GM12878 (cell line): ENCODE data around the gene PRR29. TPM values are rescaled to one million over a fixed set of nuclear protein-coding genes. Genes with fewer than 3 reads are reported as not detected.

Experiments
- ATAC-seq: fragments of 200-7000 bp; cut with Tn5 transposase; 3 replicates; pipeline ENCODE4 v1.9.1; 2020; ENCODE audit warnings: mild to moderate bottlenecking, moderate library complexity
- Bru-seq: library from RNA; stranded (reverse); fragments of 400-500 nt; gene quantifications from one replicate; lab custom pipeline; 2021; lab: Mats Ljungman, UMichigan
- BruChase-seq, 2 experiments: library from RNA; stranded (reverse); fragments of 400-500 nt; gene quantifications; one replicate each; lab custom pipeline; 2021; lab: Mats Ljungman, UMichigan
- BruUV-seq: library from RNA; stranded (reverse); fragments of 400-500 nt; replicated peaks from 2 replicates; lab custom pipeline; 2021; lab: Mats Ljungman, UMichigan
- CTCF ChIA-PET: fragments of 300-600 bp; sonication (Branson Sonifier 250); formaldehyde crosslinking; extraction: SDS; loops from one replicate; lab custom pipeline; 2021; ENCODE audit warnings: inconsistent platforms; lab: Yijun Ruan, JAX
- POLR2A ChIA-PET: fragments of 350-600 bp; formaldehyde crosslinking; extraction: SDS; loops from one replicate; lab custom pipeline; 2021; ENCODE audit warnings: inconsistent platforms; lab: Charles Lee
- RAD21 ChIA-PET: fragments of 300-600 bp; sonication (Branson Sonifier 250); formaldehyde crosslinking; loops from one replicate; lab custom pipeline; 2023; ENCODE audit warnings: antibody characterized with exemption; ENCODE audit not compliant: unreplicated experiment; lab: Charles Lee
- SMC1A ChIA-PET: fragments of 300-600 bp; sonication (Branson Sonifier 250); formaldehyde crosslinking; loops from one replicate; lab custom pipeline; 2023; ENCODE audit not compliant: unreplicated experiment, uncharacterized antibody; lab: Charles Lee
- DNase-seq: peaks from one replicate; pipeline ENCODE4 v3.0.0-alpha.2; 2011; ENCODE audit warnings: low read depth, low spot score
- FAIRE-seq: peaks from 3 replicates; lab custom pipeline; 2011; peaks lifted over from hg19 to GRCh38; lab: Jason Lieb, UNC
- H2AFZ ChIP-seq: 2 replicates; pipeline ENCODE4 v1.6.0; 2011; ENCODE audit warnings: low read depth, low read length, control low read depth; ENCODE audit not compliant: control insufficient read depth
- H3K27ac ChIP-seq: 2 replicates; pipeline ENCODE4 v1.5.1; 2011; ENCODE audit warnings: control low read depth; ENCODE audit not compliant: control insufficient read depth, insufficient read depth
- H3K27me3 ChIP-seq, 2 experiments: replicated peaks in 1 of 2; 2 replicates each; pipeline versions ENCODE4 v1.6.0 to v1.6.1; 2011; ENCODE audit warnings: low read length in 1 of 2; ENCODE audit not compliant: control insufficient read depth in 2 of 2, insufficient read depth in 2 of 2
- H3K36me3 ChIP-seq, 2 experiments: 2 replicates each; pipeline ENCODE4 v1.5.1; 2011; ENCODE audit warnings: low read length in 1 of 2; ENCODE audit not compliant: control insufficient read depth in 2 of 2, insufficient read depth in 2 of 2
- H3K4me1 ChIP-seq: 2 replicates; pipeline ENCODE4 v1.6.1; 2011; ENCODE audit warnings: mild to moderate bottlenecking, low read length, moderate library complexity, mixed read lengths; ENCODE audit not compliant: control insufficient read depth, insufficient read depth
- H3K4me2 ChIP-seq: 2 replicates; pipeline ENCODE4 v1.6.0; 2011; ENCODE audit warnings: control low read depth; ENCODE audit not compliant: control insufficient read depth, insufficient read depth
- H3K4me3 ChIP-seq: fragments of 200-600 bp; sonication (generic); 2 replicates; pipeline ENCODE4 v1.5.1; 2016
- H3K79me2 ChIP-seq: 2 replicates; pipeline ENCODE4 v1.6.0; 2011; ENCODE audit warnings: low read length; ENCODE audit not compliant: control insufficient read depth, insufficient read depth
- H3K9ac ChIP-seq: 2 replicates; pipeline ENCODE4 v1.8.0; 2011; ENCODE audit warnings: low read length, control low read depth, mixed read lengths; ENCODE audit not compliant: control insufficient read depth, insufficient read depth
- H3K9me3 ChIP-seq: replicated peaks from 3 replicates; pipeline ENCODE4 v1.5.1; 2011; ENCODE audit warnings: mild to moderate bottlenecking, low read length; ENCODE audit not compliant: control insufficient read depth, insufficient read depth
- H4K20me1 ChIP-seq: 2 replicates; pipeline ENCODE4 v1.6.0; 2011; ENCODE audit not compliant: control insufficient read depth, insufficient read depth
- BMI1 ChIP-seq: fragments of 450-650 bp; IDR thresholded peaks from 2 replicates; pipeline ENCODE4 v1.6.1; 2016; ENCODE audit warnings: mild to moderate bottlenecking, moderate library complexity, borderline replicate concordance
- CBX5 ChIP-seq: sonication (generic); IDR thresholded peaks from 2 replicates; pipeline ENCODE4 v1.6.1; 2016; ENCODE audit warnings: low read depth, moderate library complexity, mild to moderate bottlenecking, inconsistent platforms
- CHD1 ChIP-seq: IDR thresholded peaks from 2 replicates; pipeline ENCODE4 v1.6.1; 2012; ENCODE audit warnings: low read depth, low read length, improper control_type of control experiment
- DPF2 ChIP-seq: fragments of 450-650 bp; IDR thresholded peaks from 2 replicates; pipeline ENCODE4 v1.6.1; 2017; ENCODE audit warnings: mild to moderate bottlenecking
- ESRRA ChIP-seq: IDR thresholded peaks from 2 replicates; pipeline ENCODE4 v1.6.1; 2012; ENCODE audit warnings: mild to moderate bottlenecking, low read length, improper control_type of control experiment
- IKZF2 ChIP-seq, 2 experiments: fragments of 450-650 bp; IDR thresholded peaks; 2 replicates each; pipeline ENCODE4 v1.6.1; 2017; ENCODE audit warnings: mild to moderate bottlenecking in 2 of 2, moderate library complexity in 2 of 2
- LARP7 ChIP-seq: fragments of 450-650 bp; IDR thresholded peaks from 2 replicates; pipeline ENCODE4 v1.6.1; 2017; ENCODE audit warnings: mild to moderate bottlenecking
- MXI1 ChIP-seq: fragments of 150-350 bp; IDR thresholded peaks from 2 replicates; pipeline ENCODE4 v1.6.1; 2011; ENCODE audit warnings: low read depth, mild to moderate bottlenecking, inconsistent platforms, low read length, improper control_type of control experiment
- NR2F1 ChIP-seq: fragments of 450-650 bp; conservative IDR thresholded peaks from 2 replicates; pipeline ENCODE4 v1.6.1; 2017; ENCODE audit warnings: mild to moderate bottlenecking
- NRF1 ChIP-seq: conservative IDR thresholded peaks from 2 replicates; pipeline ENCODE4 v1.6.1; 2011; ENCODE audit warnings: mild to moderate bottlenecking, low read depth, low read length, improper control_type of control experiment
- POU2F2 ChIP-seq: IDR thresholded peaks from 3 replicates; pipeline ENCODE4 v1.6.1; 2011; ENCODE audit warnings: low read depth, mild to moderate bottlenecking, low read length, borderline replicate concordance
- SIN3A ChIP-seq: IDR thresholded peaks from 2 replicates; pipeline ENCODE4 v1.6.1; 2012; ENCODE audit warnings: low read depth, low read length, improper control_type of control experiment
- YY1 ChIP-seq: IDR thresholded peaks from 2 replicates; pipeline ENCODE4 v1.6.1; 2011; ENCODE audit warnings: low read depth, mild to moderate bottlenecking, low read length
- WGBS: methylation state at CpG from one replicate; pipeline ENCODE4 v1.1.6; 2016; ENCODE audit warnings: low lambda C conversion rate; ENCODE audit not compliant: insufficient replicate concordance, insufficient coverage; ENCODE audit errors: missing lambda C conversion rate; 5-methylcytosine and 5-hydroxymethylcytosine counted together
- in situ Hi-C: fragments of 300-500 bp; cut with MboI; formaldehyde crosslinking; loops from 9 replicates; pipeline ENCODE4 v1.14.3; 2018; ENCODE audit warnings: mixed read lengths
- intact Hi-C: fragments of 100-400 bp; cut with micrococcal nuclease; formaldehyde crosslinking; loops from one replicate; pipeline ENCODE4 v1.14.2; 2022; ENCODE audit not compliant: unreplicated experiment
- long read RNA-seq, 2 experiments: library from polyadenylated mRNA; unstranded; transcript quantifications; one replicate each; pipeline ENCODE4 v2.0.0, GENCODE V29; 2019 to 2020
- polyA minus RNA-seq, 3 experiments: library from RNA; depleted of rRNA, polyadenylated mRNA; stranded (reverse); fragments of >200 nt; gene quantifications; 2 replicates each; pipeline ENCODE4 v1.2.3, GENCODE V29; 2011
- polyA plus RNA-seq, 11 experiments: library from polyadenylated mRNA; depleted of rRNA in 4 of 11; unstranded in 6 of 11; stranded (reverse) in 5 of 11; fragments of >200 nt; fragmentation: Nextera tagmentation in 4 of 11; fragmentation: Illumina TruSeq in 1 of 11; extraction: Ambion mirVana in 4 of 11; extraction: Trizol in 1 of 11; gene quantifications; 1 replicate in 1 of 11; 2 replicates in 10 of 11; pipeline versions ENCODE4 v1.2.1 to v1.2.3, GENCODE V29; 2011 to 2016; ENCODE audit warnings: inconsistent platforms in 2 of 11, missing spikeins in 2 of 11, low read depth in 1 of 11
- total RNA-seq, 4 experiments: library from RNA; depleted of rRNA in 3 of 4; stranded (reverse); fragments of >200 nt in 3 of 4; fragmentation: Illumina TruSeq in 1 of 4; extraction: Trizol in 1 of 4; gene quantifications; 2 replicates each; pipeline versions ENCODE4 v1.2.1 to v1.2.3, GENCODE V29; 2013 to 2021
- TF ChIP-seq, protein P1 (sequence below): IDR thresholded peaks from 2 replicates; pipeline ENCODE4 v1.6.1; 2012; ENCODE audit warnings: low read length, inconsistent platforms
- TF ChIP-seq, protein P2 (sequence below): fragments of 450-650 bp; conservative IDR thresholded peaks from 2 replicates; pipeline ENCODE4 v1.6.1; 2017; ENCODE audit warnings: mild to moderate bottlenecking, moderate library complexity
- TF ChIP-seq, protein P3 (sequence below): IDR thresholded peaks from 2 replicates; pipeline ENCODE4 v1.6.1; 2011; ENCODE audit warnings: borderline replicate concordance, low read depth, mild to moderate bottlenecking, moderate library complexity, mixed read lengths, low read length; ENCODE audit not compliant: insufficient read depth; ENCODE audit errors: extremely low read length

Gene PRR29
- total RNA-seq (2013; cell fraction: nucleolus; rRNA removed), result not detected in 2 replicates
- total RNA-seq (2014; rRNA removed) (0.22 TPM in 1 of 2 replicates, not detected in the other), total RNA-seq (2014; rRNA removed; fragmentation: Illumina TruSeq; extraction: Trizol) (not detected in 2 replicates), total RNA-seq (2021) (0.26 TPM in 1 of 2 replicates, not detected in the other), polyA plus RNA-seq (2011; rRNA removed) (0.04 and 0.18 TPM in 2 replicates), polyA plus RNA-seq (2014; fragmentation: Illumina TruSeq; extraction: Trizol) (0.01 TPM in 1 of 2 replicates, not detected in the other), polyA plus RNA-seq (2014; fragmentation: Nextera tagmentation; extraction: Ambion mirVana) (under 1 TPM; 0.06 to 0.15 TPM), polyA plus RNA-seq (2014; rRNA removed) (0.08 TPM in 1 of 2 replicates, not detected in the other), polyA plus RNA-seq (2016; fragmentation: Nextera tagmentation; extraction: Ambion mirVana) (1 to 10 TPM; 1.7 to 2.4 TPM), polyA minus RNA-seq (2011; rRNA and poly(A)+ RNA removed) (0.15 TPM in 1 of 2 replicates, not detected in the other), Bru-seq, nascent RNA (percentile 15 among the genes with signal in this experiment), BruChase-seq, experiment 1, labeled RNA remaining after a 6-hour chase (not detected), BruChase-seq, experiment 2, labeled RNA remaining after a 2-hour chase (percentile 15 among the genes with signal in this experiment)
- 0.54 TPM for polyA plus RNA-seq (2011; ENCODE audit: low read depth)
- polyA plus RNA-seq (2011; cell fraction: cytosol; rRNA removed), result 0.12 and 0.37 TPM in 2 replicates
- 1.1 and 1.5 TPM in 2 replicates for polyA plus RNA-seq (2011; cell fraction: nucleus; rRNA removed)
- polyA plus RNA-seq (2012), result 0.86 and 1.4 TPM in 2 replicates
- not detected in 2 replicates for polyA minus RNA-seq (2011; cell fraction: cytosol; rRNA and poly(A)+ RNA removed)
- polyA minus RNA-seq (2011; cell fraction: nucleus; rRNA and poly(A)+ RNA removed), result 0.10 and 0.12 TPM in 2 replicates
- long read RNA-seq, experiment 1, result 0 reads
- long read RNA-seq, experiment 2, result 0 reads

DNA sequence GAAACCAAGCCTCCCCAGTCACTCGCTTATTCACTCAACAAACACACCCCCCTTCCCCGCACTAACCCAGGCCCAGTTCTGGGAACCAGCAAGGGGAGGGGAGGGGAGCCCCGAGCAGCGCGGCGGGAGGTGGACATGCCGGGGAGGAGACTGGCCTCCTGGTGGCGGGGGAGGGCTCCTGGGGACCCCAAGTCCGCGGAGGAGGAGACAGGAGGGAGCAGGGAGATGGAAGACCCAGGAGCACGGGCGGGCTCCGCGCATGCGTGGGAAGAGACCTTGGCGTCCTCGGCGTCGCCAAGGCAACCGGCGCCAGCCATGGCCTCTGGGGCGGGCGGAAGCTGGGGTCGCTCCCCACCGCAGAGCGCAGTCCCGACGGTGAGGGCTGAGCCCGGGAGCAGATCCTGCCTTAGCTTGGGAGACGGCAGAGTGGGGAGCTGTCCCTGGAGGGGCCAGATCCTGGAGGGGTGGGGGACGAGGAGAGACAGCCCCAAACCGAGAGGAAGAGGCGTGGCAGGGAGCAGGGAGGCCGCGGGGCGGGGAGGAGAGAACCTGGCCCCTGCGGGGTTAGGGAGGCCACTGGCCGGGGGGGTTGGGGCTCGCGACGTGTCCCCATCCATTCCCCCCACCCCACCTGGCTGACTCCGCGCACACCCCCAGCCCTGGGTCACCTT lies at the start of gene PRR29:
Gene PRR29, plus strand, starts transcription at position 302 of the 671 bp plus-strand sequence. Its CDS starts 14 bp downstream, at position 316.
- SMC1A ChIA-PET, result no interaction called here
- DNase-seq (no peak), FAIRE-seq (peak; percentile 71), ATAC-seq (peak; percentile 89)
- Histone ChIP-seq H3K27me3 (peaks cover 3 to 7% of the 10 kb centered on the region in 2 experiments; a peak in 3 of 4 replicates), H3K9ac (no peak within 1 kb of the TSS; the same call in 1 of the 2 replicates), H3K4me1 (peaks cover 4% of the 10 kb centered on the region), H3K27ac (no peak within 1 kb of the TSS), H3K4me3 (peak within 1 kb of the TSS; percentile 79; the same call in 1 of the 2 replicates), H3K36me3 (peaks cover 0 to 6% of the 10 kb centered on the region in 2 experiments; a peak in 3 of 4 replicates), H3K79me2 (no peaks in the 10 kb centered on the region), H3K4me2 (peak within 1 kb of the TSS; percentile 97), H3K9me3 (no peaks in the 10 kb centered on the region), H4K20me1 (no peaks in the 10 kb centered on the region), H2AFZ (peak within 1 kb of the TSS; percentile 95)
- WGBS, result 3% methylated on average over 42 of the region's 43 CpGs
- intact Hi-C loops (no loop called here), in situ Hi-C loops (no loop called here)
- BruUV-seq, result no TSS peak
- CTCF ChIA-PET, result interaction anchor here (1.1 to 1.8 kb wide), 2 partner anchors 18 to 27 kb away, joined by 5 to 6 read pairs; no protein-coding TSS in a partner anchor
- RAD21 ChIA-PET, result interaction anchor here (0.6 to 0.8 kb wide), 2 partner anchors 12 to 135 kb away, joined by 3 read pairs; no protein-coding TSS in a partner anchor
- POLR2A ChIA-PET, result no interaction called here
- TF ChIP-seq BMI1, result peak; percentile 95
- TF ChIP-seq SIN3A, result 0 out of 2 replicates have a peak, but pooled peaks have one; percentile 74
- TF ChIP-seq ESRRA, result no peak
- peak; percentile 56 for TF ChIP-seq NR2F1
- TF ChIP-seq DPF2, result peak; percentile 50; the same call in 1 of the 2 replicates
- TF ChIP-seq IKZF2 (IDR thresholded peaks at IDR 0.05), result no peak
- peak; percentile 61; the same call in 1 of the 2 replicates for TF ChIP-seq LARP7
- peak; percentile 77; the same call in 1 of the 2 replicates for TF ChIP-seq MXI1
- TF ChIP-seq YY1, result peak; percentile 82
- TF ChIP-seq, protein P1, sequence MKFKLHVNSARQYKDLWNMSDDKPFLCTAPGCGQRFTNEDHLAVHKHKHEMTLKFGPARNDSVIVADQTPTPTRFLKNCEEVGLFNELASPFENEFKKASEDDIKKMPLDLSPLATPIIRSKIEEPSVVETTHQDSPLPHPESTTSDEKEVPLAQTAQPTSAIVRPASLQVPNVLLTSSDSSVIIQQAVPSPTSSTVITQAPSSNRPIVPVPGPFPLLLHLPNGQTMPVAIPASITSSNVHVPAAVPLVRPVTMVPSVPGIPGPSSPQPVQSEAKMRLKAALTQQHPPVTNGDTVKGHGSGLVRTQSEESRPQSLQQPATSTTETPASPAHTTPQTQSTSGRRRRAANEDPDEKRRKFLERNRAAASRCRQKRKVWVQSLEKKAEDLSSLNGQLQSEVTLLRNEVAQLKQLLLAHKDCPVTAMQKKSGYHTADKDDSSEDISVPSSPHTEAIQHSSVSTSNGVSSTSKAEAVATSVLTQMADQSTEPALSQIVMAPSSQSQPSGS, result no peak
- no peak for TF ChIP-seq CHD1
- TF ChIP-seq, protein P2, sequence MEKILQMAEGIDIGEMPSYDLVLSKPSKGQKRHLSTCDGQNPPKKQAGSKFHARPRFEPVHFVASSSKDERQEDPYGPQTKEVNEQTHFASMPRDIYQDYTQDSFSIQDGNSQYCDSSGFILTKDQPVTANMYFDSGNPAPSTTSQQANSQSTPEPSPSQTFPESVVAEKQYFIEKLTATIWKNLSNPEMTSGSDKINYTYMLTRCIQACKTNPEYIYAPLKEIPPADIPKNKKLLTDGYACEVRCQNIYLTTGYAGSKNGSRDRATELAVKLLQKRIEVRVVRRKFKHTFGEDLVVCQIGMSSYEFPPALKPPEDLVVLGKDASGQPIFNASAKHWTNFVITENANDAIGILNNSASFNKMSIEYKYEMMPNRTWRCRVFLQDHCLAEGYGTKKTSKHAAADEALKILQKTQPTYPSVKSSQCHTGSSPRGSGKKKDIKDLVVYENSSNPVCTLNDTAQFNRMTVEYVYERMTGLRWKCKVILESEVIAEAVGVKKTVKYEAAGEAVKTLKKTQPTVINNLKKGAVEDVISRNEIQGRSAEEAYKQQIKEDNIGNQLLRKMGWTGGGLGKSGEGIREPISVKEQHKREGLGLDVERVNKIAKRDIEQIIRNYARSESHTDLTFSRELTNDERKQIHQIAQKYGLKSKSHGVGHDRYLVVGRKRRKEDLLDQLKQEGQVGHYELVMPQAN, result peak; percentile 69
- TF ChIP-seq CBX5, result no peak
- TF ChIP-seq, protein P3, sequence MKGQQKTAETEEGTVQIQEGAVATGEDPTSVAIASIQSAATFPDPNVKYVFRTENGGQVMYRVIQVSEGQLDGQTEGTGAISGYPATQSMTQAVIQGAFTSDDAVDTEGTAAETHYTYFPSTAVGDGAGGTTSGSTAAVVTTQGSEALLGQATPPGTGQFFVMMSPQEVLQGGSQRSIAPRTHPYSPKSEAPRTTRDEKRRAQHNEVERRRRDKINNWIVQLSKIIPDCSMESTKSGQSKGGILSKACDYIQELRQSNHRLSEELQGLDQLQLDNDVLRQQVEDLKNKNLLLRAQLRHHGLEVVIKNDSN, result no peak
- peak; percentile 73 for TF ChIP-seq NRF1
- 0 out of 3 replicates have a peak, but pooled peaks have one; percentile 8 for TF ChIP-seq POU2F2
